Mesenchymal stem cell (in vitro differentiated cells and primary cell): Measurements from ENCODE around the gene NEDD4L.
A peak's percentile ranks its signal among the peaks of the same experiment; 100 is the strongest.

ENCODE experiments used
- DNase-seq: peaks from one replicate; pipeline ENCODE4 v3.0.0-alpha.2; 2013
- H2AFZ ChIP-seq: one replicate; pipeline ENCODE4 v1.6.1; 2013; ENCODE audit warnings: low read depth, mild to moderate bottlenecking, control low read depth, inconsistent platforms, low read length, moderate library complexity
- H2AK5ac ChIP-seq: 2 replicates; pipeline ENCODE4 v1.6.1; 2013; ENCODE audit warnings: low read length, moderate library complexity, mild to moderate bottlenecking, inconsistent platforms; ENCODE audit not compliant: severe bottlenecking
- H2BK120ac ChIP-seq: one replicate; pipeline ENCODE4 v1.6.1; 2013; ENCODE audit warnings: low read depth, mild to moderate bottlenecking, inconsistent platforms, low read length, moderate library complexity
- H2BK12ac ChIP-seq, 2 experiments: one replicate each; pipeline ENCODE4 v1.6.1; 2013; ENCODE audit warnings: inconsistent platforms in 2 of 2, low read length in 2 of 2, mild to moderate bottlenecking in 2 of 2, moderate library complexity in 2 of 2, control low read depth in 1 of 2
- H2BK15ac ChIP-seq: one replicate; pipeline ENCODE4 v1.6.1; 2013; ENCODE audit warnings: mild to moderate bottlenecking, low read depth, inconsistent platforms; ENCODE audit not compliant: poor library complexity, severe bottlenecking
- H2BK5ac ChIP-seq: 2 replicates; pipeline ENCODE4 v1.6.1; 2013; ENCODE audit warnings: low read depth, mild to moderate bottlenecking, low read length, control low read depth, inconsistent platforms; ENCODE audit not compliant: poor library complexity, severe bottlenecking
- H3K14ac ChIP-seq, 2 experiments: one replicate each; pipeline ENCODE4 v1.6.1; 2013; ENCODE audit warnings: inconsistent platforms in 2 of 2, low read length in 2 of 2, control low read depth in 1 of 2, mild to moderate bottlenecking in 1 of 2, moderate library complexity in 1 of 2
- H3K18ac ChIP-seq, 2 experiments: one replicate each; pipeline ENCODE4 v1.6.1; 2013; ENCODE audit warnings: inconsistent platforms in 2 of 2, low read length in 2 of 2, control low read depth in 1 of 2, low read depth in 1 of 2, mild to moderate bottlenecking in 1 of 2
- H3K23ac ChIP-seq, 2 experiments: one replicate each; pipeline ENCODE4 v1.6.1; 2013; ENCODE audit warnings: inconsistent platforms in 2 of 2, low read length in 2 of 2, mild to moderate bottlenecking in 2 of 2, moderate library complexity in 2 of 2, control low read depth in 1 of 2
- H3K27ac ChIP-seq: 2 replicates; pipeline ENCODE4 v1.5.1; 2013; ENCODE audit warnings: mild to moderate bottlenecking, moderate library complexity, low read length, control low read depth, inconsistent platforms; ENCODE audit not compliant: poor library complexity, severe bottlenecking
- H3K27me3 ChIP-seq, 2 experiments: 2 replicates each; pipeline versions ENCODE4 v1.6.1 to v1.7.0; 2013; ENCODE audit warnings: low read length in 2 of 2, mild to moderate bottlenecking in 2 of 2, moderate library complexity in 2 of 2, control low read depth in 1 of 2, inconsistent platforms in 1 of 2; ENCODE audit not compliant: control insufficient read depth in 1 of 2, insufficient read depth in 1 of 2
- H3K36me3 ChIP-seq, 2 experiments: 2 replicates each; pipeline versions ENCODE4 v1.6.1 to v1.7.0; 2013; ENCODE audit warnings: low read length in 2 of 2, control low read depth in 1 of 2, inconsistent platforms in 1 of 2, low read depth in 1 of 2, mild to moderate bottlenecking in 1 of 2; ENCODE audit not compliant: insufficient read depth in 2 of 2, control insufficient read depth in 1 of 2
- H3K4ac ChIP-seq, 2 experiments: one replicate each; pipeline ENCODE4 v1.6.1; 2013; ENCODE audit warnings: inconsistent platforms in 2 of 2, low read length in 2 of 2, mild to moderate bottlenecking in 2 of 2, moderate library complexity in 2 of 2, control low read depth in 1 of 2, low read depth in 1 of 2
- H3K4me1 ChIP-seq: 2 replicates; pipeline ENCODE4 v1.6.1; 2013; ENCODE audit warnings: low read depth, low read length, control low read depth; ENCODE audit not compliant: control insufficient read depth, insufficient read depth
- H3K4me2 ChIP-seq: 2 replicates; pipeline ENCODE4 v1.6.1; 2013; ENCODE audit warnings: low read length, mild to moderate bottlenecking, inconsistent platforms; ENCODE audit not compliant: poor library complexity, severe bottlenecking
- H3K4me3 ChIP-seq, 2 experiments: 2 replicates each; pipeline versions ENCODE4 v1.5.1 to v1.7.0; 2013; ENCODE audit warnings: low read length in 2 of 2, mild to moderate bottlenecking in 2 of 2, control low read depth in 1 of 2, low read depth in 1 of 2; ENCODE audit not compliant: insufficient read depth in 1 of 2
- H3K79me1 ChIP-seq: replicated peaks from 2 replicates; pipeline ENCODE4 v1.6.1; 2013; ENCODE audit warnings: mild to moderate bottlenecking, control low read depth, low read length, inconsistent platforms; ENCODE audit not compliant: poor library complexity, severe bottlenecking
- H3K9ac ChIP-seq: 2 replicates; pipeline ENCODE4 v1.7.0; 2013; ENCODE audit warnings: mild to moderate bottlenecking, low read length, moderate library complexity
- H3K9me3 ChIP-seq: 2 replicates; pipeline ENCODE4 v1.7.0; 2013; ENCODE audit warnings: mild to moderate bottlenecking, low read length; ENCODE audit not compliant: control insufficient read depth
- H4K8ac ChIP-seq: one replicate; pipeline ENCODE4 v1.6.1; 2013; ENCODE audit warnings: inconsistent platforms, mild to moderate bottlenecking, low read length, moderate library complexity
- H4K91ac ChIP-seq: one replicate; pipeline ENCODE4 v1.6.1; 2013; ENCODE audit warnings: mild to moderate bottlenecking, low read length, inconsistent platforms
- WGBS: methylation state at CpG from one replicate; pipeline ENCODE4 v1.1.7; 2013; ENCODE audit warnings: mixed read lengths; 5-methylcytosine and 5-hydroxymethylcytosine counted together

The NEDD4L gene

DNA sequence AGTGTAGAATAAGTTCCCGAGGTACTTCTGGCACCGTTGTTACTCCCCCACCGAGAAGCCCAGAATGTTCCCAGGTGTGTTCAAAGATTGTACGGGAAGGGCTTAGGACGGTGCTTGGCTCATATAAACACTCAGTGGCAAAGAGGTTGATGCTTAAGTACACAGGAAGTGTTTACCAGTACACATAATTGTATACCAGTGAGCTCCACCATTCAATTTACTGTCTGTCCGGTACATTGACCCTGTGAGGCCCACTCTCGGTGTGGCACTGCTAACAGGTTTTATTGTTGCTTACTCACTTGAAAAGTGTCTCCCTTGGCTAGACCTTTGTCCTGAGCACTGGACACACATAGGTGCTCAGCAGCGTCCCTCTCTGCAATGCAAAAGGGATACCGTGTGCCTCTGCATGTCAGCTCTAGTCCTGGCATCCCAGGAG, 191.0 kb downstream of the NEDD4L start:
- no peak overlapping the region for H3K4ac ChIP-seq
- no peak overlapping the region for H2AK5ac ChIP-seq
- no peak overlapping the region for H3K4me3 ChIP-seq
- H3K18ac ChIP-seq, result no peak overlapping the region
- no peak overlapping the region for H2BK120ac ChIP-seq
- no peak for DNase-seq
- H3K79me1 ChIP-seq, result peaks cover 23% of the 10 kb centered on the region
- H2AFZ ChIP-seq, result no peak overlapping the region
- no peak overlapping the region for H2BK12ac ChIP-seq
- H2BK5ac ChIP-seq, result no peak overlapping the region
- H3K23ac ChIP-seq, result no peak overlapping the region
- no peak overlapping the region for H3K9ac ChIP-seq
- no peak overlapping the region for H3K4me2 ChIP-seq
- no peak overlapping the region for H3K27ac ChIP-seq
- H3K14ac ChIP-seq, result peak overlapping the region in 1 of 2 experiments; percentile 37
- H2BK15ac ChIP-seq, result no peak overlapping the region
- WGBS, result 65% methylated on average over 8 of the region's 9 CpGs
- peaks cover 13% of the 10 kb centered on the region for H3K4me1 ChIP-seq
- H4K8ac ChIP-seq, result no peak overlapping the region
- no peaks in the 10 kb centered on the region for H3K9me3 ChIP-seq
- no peak overlapping the region for H4K91ac ChIP-seq
- no peaks in the 10 kb centered on the region for H3K36me3 ChIP-seq
- no peaks in the 10 kb centered on the region for H3K27me3 ChIP-seq

DNA sequence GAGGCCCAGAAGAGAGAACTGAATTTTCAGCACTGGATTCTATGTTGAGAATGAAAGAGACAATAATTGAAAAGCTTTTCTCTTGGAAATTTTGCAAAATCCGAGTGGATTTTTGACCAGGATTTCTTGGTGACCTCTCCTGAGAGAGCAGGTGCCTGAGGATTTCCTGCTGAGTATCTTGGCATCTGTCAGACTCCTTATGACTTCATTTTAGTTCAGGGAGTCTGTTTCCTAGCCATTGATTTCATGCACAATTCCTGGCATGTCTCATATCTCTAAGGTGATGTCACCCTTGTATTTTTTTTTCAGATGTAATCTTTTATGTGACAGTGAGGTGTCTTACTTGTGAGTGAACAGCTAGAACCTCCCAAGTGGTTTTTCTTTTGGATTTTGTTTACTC, 195.9 kb downstream of the NEDD4L start:
- Histone ChIP-seq H3K23ac (no peak overlapping the region), H3K27ac (no peak overlapping the region), H2BK15ac (no peak overlapping the region), H3K36me3 (no peaks in the 10 kb centered on the region), H2BK12ac (no peak overlapping the region), H3K9ac (no peak overlapping the region), H3K4ac (no peak overlapping the region), H2AK5ac (no peak overlapping the region), H3K79me1 (peaks cover 31% of the 10 kb centered on the region), H3K4me2 (no peak overlapping the region), H2AFZ (no peak overlapping the region), H3K4me3 (no peak overlapping the region), H2BK5ac (no peak overlapping the region), H3K27me3 (no peaks in the 10 kb centered on the region), H3K14ac (no peak overlapping the region), H4K8ac (no peak overlapping the region), H4K91ac (no peak overlapping the region), H3K9me3 (no peaks in the 10 kb centered on the region), H2BK120ac (no peak overlapping the region), H3K18ac (no peak overlapping the region), H3K4me1 (peaks cover 13% of the 10 kb centered on the region)
- 93% methylated on average over 1 of the region's 1 CpG for WGBS
- no peak for DNase-seq

- whole genome bisulfite sequencing, result 97% methylated on average over 6 of the region's 6 CpGs
- H3K9me3 ChIP-seq, result no peaks in the 10 kb centered on the region
- no peak overlapping the region for H3K23ac ChIP-seq
- H2AK5ac ChIP-seq, result no peak overlapping the region
- H4K8ac ChIP-seq, result no peak overlapping the region
- H3K4me2 ChIP-seq, result no peak overlapping the region
- H3K79me1 ChIP-seq, result peaks cover 31% of the 10 kb centered on the region
- DNase-seq, result no peak
- no peak overlapping the region for H2AFZ ChIP-seq
- no peak overlapping the region for H3K18ac ChIP-seq
- H3K9ac ChIP-seq, result peak overlapping the region; percentile 3
- H2BK5ac ChIP-seq, result no peak overlapping the region
- no peak overlapping the region for H2BK15ac ChIP-seq
- no peaks in the 10 kb centered on the region for H3K36me3 ChIP-seq
- peaks cover 10% of the 10 kb centered on the region for H3K4me1 ChIP-seq
- no peak overlapping the region for H3K4ac ChIP-seq
- no peak overlapping the region for H4K91ac ChIP-seq
- H2BK12ac ChIP-seq, result no peak overlapping the region
- no peak overlapping the region for H3K4me3 ChIP-seq
- H3K27ac ChIP-seq, result no peak overlapping the region
- no peaks in the 10 kb centered on the region for H3K27me3 ChIP-seq
- H2BK120ac ChIP-seq, result no peak overlapping the region
- H3K14ac ChIP-seq, result no peak overlapping the region
Observed at GRCh38 chr18:58241026-58241679, 197.1 kb downstream of the NEDD4L start.

GRCh38 chr18:58241877-58242276, 197.9 kb downstream of the NEDD4L start:
- Histone ChIP-seq H2BK15ac (no peak overlapping the region), H3K27me3 (no peaks in the 10 kb centered on the region), H3K14ac (no peak overlapping the region), H3K4me3 (no peak overlapping the region), H3K4me1 (peaks cover 8% of the 10 kb centered on the region), H4K91ac (no peak overlapping the region), H2AFZ (no peak overlapping the region), H3K18ac (no peak overlapping the region), H3K79me1 (peaks cover 28% of the 10 kb centered on the region), H3K23ac (no peak overlapping the region), H3K4me2 (no peak overlapping the region), H4K8ac (no peak overlapping the region), H3K4ac (no peak overlapping the region), H2BK120ac (no peak overlapping the region), H2BK12ac (no peak overlapping the region), H3K36me3 (no peaks in the 10 kb centered on the region), H2BK5ac (no peak overlapping the region), H3K9ac (peak overlapping the region; percentile 13), H3K27ac (no peak overlapping the region), H3K9me3 (no peaks in the 10 kb centered on the region), H2AK5ac (no peak overlapping the region)
- 74% methylated on average over 6 of the region's 6 CpGs for WGBS
- peak; percentile 31 for DNase-seq
